ENCODE data around the gene GAREM2.

Gene GAREM2

DNA sequence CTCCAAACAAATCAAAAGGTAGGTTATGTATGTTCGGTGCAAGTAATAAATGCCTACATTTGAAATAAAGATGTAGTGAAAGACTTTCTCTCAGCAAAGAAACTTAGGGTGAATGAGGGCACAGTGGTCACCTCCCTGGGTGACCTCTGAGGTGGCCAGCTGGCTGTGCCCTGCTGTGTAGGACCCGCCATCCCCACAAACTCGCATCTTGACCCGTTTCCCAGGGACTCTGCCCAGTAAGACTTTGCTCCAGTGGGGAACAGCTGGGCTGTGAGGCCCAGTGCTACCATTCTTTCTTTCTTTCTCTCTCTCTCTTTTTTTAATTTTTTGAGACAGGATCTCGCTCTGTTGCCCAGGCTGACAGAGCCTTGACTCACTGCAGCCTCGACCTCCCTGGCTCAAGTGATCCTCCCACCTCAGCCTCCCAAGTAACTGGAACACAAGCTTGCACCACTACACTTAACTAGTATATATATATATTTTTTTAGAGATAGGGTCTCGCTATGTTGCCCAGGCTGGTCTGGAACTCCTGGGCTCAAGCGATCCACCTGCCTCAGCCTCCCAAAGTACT lies 8.2 kb upstream of the GAREM2 start:
- ChIA-PET POLR2A (no interaction called here), CTCF (interaction anchor here (0.6 to 0.7 kb wide), 2 partner anchors 171 to 181 kb away, joined by 3 read pairs; no protein-coding TSS in a partner anchor)
- H3K27ac ChIP-seq (ENCODE audit: extremely low read depth, low read depth, low read length), result no peak overlapping the region
- TF ChIP-seq IKZF3 (tag by site-specific recombination; IDR thresholded peaks at IDR 0.05) (no peak), ZNF621 (tag by site-specific recombination; IDR thresholded peaks at IDR 0.05) (no peak), ZNF391 (tag by site-specific recombination; IDR thresholded peaks at IDR 0.05; ENCODE audit: borderline replicate concordance, low read depth) (no peak), ZNF114 (tag by site-specific recombination; IDR thresholded peaks at IDR 0.05) (no peak), SP2 (tag by site-specific recombination; IDR thresholded peaks at IDR 0.05) (no peak), ZNF239 (tag by site-specific recombination; IDR thresholded peaks at IDR 0.05) (no peak), ZBTB21 (tag by site-specific recombination; IDR thresholded peaks at IDR 0.05) (no peak), BCL11A (tag by site-specific recombination; IDR thresholded peaks at IDR 0.05; ENCODE audit: low read depth) (no peak), ZNF629 (tag by site-specific recombination; IDR thresholded peaks at IDR 0.05) (no peak), SALL2 (tag by site-specific recombination; IDR thresholded peaks at IDR 0.05; ENCODE audit: borderline replicate concordance) (no peak), ZBTB8A (tag by site-specific recombination; IDR thresholded peaks at IDR 0.05) (no peak), ZFP3 (tag by site-specific recombination; IDR thresholded peaks at IDR 0.05; ENCODE audit: low read depth) (no peak), SCRT1 (tag by site-specific recombination; IDR thresholded peaks at IDR 0.05; ENCODE audit: borderline replicate concordance) (no peak), ZNF248 (tag by site-specific recombination; IDR thresholded peaks at IDR 0.05) (no peak), OSR2 (tag by site-specific recombination; IDR thresholded peaks at IDR 0.05) (no peak)
- TF ChIP-seq, protein P1, sequence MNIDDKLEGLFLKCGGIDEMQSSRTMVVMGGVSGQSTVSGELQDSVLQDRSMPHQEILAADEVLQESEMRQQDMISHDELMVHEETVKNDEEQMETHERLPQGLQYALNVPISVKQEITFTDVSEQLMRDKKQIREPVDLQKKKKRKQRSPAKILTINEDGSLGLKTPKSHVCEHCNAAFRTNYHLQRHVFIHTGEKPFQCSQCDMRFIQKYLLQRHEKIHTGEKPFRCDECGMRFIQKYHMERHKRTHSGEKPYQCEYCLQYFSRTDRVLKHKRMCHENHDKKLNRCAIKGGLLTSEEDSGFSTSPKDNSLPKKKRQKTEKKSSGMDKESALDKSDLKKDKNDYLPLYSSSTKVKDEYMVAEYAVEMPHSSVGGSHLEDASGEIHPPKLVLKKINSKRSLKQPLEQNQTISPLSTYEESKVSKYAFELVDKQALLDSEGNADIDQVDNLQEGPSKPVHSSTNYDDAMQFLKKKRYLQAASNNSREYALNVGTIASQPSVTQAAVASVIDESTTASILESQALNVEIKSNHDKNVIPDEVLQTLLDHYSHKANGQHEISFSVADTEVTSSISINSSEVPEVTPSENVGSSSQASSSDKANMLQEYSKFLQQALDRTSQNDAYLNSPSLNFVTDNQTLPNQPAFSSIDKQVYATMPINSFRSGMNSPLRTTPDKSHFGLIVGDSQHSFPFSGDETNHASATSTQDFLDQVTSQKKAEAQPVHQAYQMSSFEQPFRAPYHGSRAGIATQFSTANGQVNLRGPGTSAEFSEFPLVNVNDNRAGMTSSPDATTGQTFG (tag by site-specific recombination; IDR thresholded peaks at IDR 0.05; ENCODE audit: borderline replicate concordance), result no peak
- TF ChIP-seq, protein P2, sequence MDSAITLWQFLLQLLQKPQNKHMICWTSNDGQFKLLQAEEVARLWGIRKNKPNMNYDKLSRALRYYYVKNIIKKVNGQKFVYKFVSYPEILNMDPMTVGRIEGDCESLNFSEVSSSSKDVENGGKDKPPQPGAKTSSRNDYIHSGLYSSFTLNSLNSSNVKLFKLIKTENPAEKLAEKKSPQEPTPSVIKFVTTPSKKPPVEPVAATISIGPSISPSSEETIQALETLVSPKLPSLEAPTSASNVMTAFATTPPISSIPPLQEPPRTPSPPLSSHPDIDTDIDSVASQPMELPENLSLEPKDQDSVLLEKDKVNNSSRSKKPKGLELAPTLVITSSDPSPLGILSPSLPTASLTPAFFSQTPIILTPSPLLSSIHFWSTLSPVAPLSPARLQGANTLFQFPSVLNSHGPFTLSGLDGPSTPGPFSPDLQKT (IDR thresholded peaks at IDR 0.05; ENCODE audit: borderline replicate concordance, low read depth, low read length), result no peak
- TF ChIP-seq, protein P3, sequence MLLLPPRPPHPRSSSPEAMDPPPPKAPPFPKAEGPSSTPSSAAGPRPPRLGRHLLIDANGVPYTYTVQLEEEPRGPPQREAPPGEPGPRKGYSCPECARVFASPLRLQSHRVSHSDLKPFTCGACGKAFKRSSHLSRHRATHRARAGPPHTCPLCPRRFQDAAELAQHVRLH (tag by site-specific recombination; IDR thresholded peaks at IDR 0.05), result no peak
- no peaks in the 10 kb centered on the region for H3K9me3 ChIP-seq (ENCODE audit: control insufficient read depth, insufficient read depth, low read depth, low read length)
- no peaks in the 10 kb centered on the region for H3K36me3 ChIP-seq (ENCODE audit: control insufficient read depth in 2 of 2, insufficient read depth in 1 of 2, low read length in 2 of 2)
- H3K4me3 ChIP-seq (ENCODE audit: low read depth, low read length), result no peak overlapping the region
- H3K4me1 ChIP-seq (ENCODE audit: control insufficient read depth, insufficient read depth, low read length), result no peaks in the 10 kb centered on the region

DNA sequence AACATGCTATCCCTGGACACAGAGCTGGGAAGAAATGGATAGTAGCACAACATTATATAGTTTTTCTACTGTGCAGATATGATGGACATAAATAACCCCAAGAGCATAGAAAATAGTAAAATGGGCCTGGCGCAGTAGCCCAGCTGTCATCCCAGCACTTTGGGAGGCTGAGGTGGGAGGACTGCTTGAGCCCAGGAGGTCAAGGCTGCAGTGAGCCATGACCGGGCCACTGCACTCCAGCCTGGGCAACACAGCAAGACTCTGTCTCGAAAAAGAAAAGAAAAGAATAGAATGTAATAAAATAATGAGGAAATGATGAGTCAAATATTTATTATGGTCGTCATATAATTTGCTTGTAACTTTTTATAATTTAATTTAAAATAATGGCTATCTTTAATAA lies 7.5 kb upstream of the GAREM2 start:
- H3K4me1 ChIP-seq (ENCODE audit: control insufficient read depth, insufficient read depth, low read length), result no peaks in the 10 kb centered on the region
- POLR2A ChIA-PET, result no interaction called here
- H3K36me3 ChIP-seq (ENCODE audit: control insufficient read depth in 2 of 2, insufficient read depth in 1 of 2, low read length in 2 of 2), result no peaks in the 10 kb centered on the region
- H3K27ac ChIP-seq (ENCODE audit: extremely low read depth, low read depth, low read length), result no peak overlapping the region
- CTCF ChIA-PET, result interaction anchor here (0.6 to 0.7 kb wide), 2 partner anchors 172 to 180 kb away, joined by 3 read pairs; no protein-coding TSS in a partner anchor
- no peak overlapping the region for H3K4me3 ChIP-seq (ENCODE audit: low read depth, low read length)
- no peaks in the 10 kb centered on the region for H3K9me3 ChIP-seq (ENCODE audit: control insufficient read depth, insufficient read depth, low read depth, low read length)
- TF ChIP-seq, protein P4, sequence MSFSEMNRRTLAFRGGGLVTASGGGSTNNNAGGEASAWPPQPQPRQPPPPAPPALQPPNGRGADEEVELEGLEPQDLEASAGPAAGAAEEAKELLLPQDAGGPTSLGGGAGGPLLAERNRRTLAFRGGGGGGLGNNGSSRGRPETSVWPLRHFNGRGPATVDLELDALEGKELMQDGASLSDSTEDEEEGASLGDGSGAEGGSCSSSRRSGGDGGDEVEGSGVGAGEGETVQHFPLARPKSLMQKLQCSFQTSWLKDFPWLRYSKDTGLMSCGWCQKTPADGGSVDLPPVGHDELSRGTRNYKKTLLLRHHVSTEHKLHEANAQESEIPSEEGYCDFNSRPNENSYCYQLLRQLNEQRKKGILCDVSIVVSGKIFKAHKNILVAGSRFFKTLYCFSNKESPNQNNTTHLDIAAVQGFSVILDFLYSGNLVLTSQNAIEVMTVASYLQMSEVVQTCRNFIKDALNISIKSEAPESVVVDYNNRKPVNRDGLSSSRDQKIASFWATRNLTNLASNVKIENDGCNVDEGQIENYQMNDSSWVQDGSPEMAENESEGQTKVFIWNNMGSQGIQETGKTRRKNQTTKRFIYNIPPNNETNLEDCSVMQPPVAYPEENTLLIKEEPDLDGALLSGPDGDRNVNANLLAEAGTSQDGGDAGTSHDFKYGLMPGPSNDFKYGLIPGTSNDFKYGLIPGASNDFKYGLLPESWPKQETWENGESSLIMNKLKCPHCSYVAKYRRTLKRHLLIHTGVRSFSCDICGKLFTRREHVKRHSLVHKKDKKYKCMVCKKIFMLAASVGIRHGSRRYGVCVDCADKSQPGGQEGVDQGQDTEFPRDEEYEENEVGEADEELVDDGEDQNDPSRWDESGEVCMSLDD (tag by site-specific recombination; IDR thresholded peaks at IDR 0.05), result no peak
- TF ChIP-seq, protein P5, sequence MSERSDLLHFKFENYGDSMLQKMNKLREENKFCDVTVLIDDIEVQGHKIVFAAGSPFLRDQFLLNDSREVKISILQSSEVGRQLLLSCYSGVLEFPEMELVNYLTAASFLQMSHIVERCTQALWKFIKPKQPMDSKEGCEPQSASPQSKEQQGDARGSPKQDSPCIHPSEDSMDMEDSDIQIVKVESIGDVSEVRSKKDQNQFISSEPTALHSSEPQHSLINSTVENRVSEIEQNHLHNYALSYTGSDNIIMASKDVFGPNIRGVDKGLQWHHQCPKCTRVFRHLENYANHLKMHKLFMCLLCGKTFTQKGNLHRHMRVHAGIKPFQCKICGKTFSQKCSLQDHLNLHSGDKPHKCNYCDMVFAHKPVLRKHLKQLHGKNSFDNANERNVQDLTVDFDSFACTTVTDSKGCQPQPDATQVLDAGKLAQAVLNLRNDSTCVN (tag by site-specific recombination; optimal IDR thresholded peaks at IDR 0.05), result no peak
- TF ChIP-seq, protein P6, sequence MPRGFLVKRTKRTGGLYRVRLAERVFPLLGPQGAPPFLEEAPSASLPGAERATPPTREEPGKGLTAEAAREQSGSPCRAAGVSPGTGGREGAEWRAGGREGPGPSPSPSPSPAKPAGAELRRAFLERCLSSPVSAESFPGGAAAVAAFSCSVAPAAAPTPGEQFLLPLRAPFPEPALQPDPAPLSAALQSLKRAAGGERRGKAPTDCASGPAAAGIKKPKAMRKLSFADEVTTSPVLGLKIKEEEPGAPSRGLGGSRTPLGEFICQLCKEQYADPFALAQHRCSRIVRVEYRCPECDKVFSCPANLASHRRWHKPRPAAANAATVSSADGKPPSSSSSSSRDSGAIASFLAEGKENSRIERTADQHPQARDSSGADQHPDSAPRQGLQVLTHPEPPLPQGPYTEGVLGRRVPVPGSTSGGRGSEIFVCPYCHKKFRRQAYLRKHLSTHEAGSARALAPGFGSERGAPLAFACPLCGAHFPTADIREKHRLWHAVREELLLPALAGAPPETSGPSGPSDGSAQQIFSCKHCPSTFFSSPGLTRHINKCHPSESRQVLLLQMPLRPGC (tag by site-specific recombination; IDR thresholded peaks at IDR 0.05), result no peak
- no peak for TF ChIP-seq ZNF223 (tag by site-specific recombination; IDR thresholded peaks at IDR 0.05)
- TF ChIP-seq, protein P7, sequence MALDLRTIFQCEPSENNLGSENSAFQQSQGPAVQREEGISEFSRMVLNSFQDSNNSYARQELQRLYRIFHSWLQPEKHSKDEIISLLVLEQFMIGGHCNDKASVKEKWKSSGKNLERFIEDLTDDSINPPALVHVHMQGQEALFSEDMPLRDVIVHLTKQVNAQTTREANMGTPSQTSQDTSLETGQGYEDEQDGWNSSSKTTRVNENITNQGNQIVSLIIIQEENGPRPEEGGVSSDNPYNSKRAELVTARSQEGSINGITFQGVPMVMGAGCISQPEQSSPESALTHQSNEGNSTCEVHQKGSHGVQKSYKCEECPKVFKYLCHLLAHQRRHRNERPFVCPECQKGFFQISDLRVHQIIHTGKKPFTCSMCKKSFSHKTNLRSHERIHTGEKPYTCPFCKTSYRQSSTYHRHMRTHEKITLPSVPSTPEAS (tag by site-specific recombination; IDR thresholded peaks at IDR 0.05), result no peak
- TF ChIP-seq ZNF555 (tag by site-specific recombination; conservative IDR thresholded peaks at IDR 0.05), result no peak
